T1000 (cell line): ENCODE measurements around the gene PCIF1.

Experiments
- DNase-seq: peaks from one replicate; lab custom pipeline; 2025; ENCODE audit warnings: mixed read lengths; lab: John Stamatoyannopoulos, UW

The PCIF1 gene

DNA sequence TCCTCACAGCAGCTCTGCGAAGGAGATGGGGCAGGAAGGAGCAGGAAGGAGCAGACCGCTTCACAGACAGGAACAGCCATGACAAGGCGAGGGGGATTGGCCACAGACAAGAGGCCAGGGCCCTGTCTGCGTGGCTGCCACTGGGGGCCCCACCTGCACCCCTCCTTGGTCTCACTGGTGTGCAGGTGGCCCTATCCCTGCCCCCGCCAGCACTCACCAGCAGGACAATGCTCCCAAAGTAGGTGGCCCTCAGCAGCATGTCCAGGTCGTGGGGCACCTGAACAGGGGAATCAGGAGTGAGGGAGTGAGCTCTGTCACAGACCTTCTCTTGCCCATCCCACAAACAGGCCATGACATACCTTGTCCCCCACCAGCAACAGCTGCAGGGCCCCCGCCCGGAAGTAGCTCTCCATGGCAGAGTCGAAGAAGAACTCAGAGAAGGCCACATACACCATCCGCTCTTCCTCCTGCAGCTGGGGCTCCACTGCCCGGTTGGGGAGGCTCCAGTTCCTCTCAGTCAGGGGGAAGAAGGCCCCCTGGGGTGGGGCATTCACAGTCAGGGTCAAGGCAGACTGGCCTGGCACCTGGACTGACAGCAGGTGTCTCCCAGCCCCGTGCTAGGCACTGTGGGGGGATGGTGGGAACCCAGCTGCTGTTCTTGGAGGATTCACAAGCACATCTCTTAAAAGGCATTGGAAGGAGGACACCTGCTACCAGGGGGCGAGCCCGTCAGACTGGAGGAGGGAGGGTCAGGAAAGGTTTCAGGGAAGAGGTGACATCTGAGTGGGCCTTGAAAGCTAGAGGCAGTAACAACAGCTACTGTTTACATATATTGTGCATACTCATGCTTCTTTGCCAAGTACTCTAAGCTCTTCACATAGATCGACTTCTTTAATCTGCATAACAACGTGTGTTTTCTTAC is 29.6 kb upstream of the PCIF1 start:
- DNase-seq = no peak

DNA sequence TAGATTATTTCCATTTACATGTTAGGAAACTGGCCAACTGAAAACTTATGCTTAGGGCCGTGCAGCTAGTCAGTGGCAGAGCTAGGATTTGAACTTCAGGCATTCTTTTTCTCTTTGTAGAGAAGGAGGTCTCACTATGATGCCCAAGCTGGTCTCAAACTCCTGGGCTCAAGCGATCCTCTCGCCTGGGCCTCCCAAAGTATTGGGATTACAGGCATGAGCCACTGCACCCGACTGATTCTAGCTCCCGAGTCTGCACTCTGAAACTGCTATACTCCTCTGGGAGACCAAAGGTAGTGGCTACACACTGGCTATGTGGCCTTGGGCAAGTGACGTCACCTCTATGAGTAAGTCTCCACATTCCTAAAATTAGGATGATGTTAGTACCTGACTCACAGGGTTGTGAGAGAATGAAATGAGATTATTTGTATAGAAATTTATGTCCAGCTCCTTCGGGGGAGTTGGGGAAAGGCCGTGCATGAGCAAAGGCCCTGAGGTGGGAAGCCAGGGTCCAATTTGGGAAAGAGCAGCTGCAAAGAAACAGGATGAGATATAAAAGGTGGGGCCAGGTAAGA is 28.9 kb upstream of the PCIF1 start:
- peak; percentile 89 for DNase-seq

DNA sequence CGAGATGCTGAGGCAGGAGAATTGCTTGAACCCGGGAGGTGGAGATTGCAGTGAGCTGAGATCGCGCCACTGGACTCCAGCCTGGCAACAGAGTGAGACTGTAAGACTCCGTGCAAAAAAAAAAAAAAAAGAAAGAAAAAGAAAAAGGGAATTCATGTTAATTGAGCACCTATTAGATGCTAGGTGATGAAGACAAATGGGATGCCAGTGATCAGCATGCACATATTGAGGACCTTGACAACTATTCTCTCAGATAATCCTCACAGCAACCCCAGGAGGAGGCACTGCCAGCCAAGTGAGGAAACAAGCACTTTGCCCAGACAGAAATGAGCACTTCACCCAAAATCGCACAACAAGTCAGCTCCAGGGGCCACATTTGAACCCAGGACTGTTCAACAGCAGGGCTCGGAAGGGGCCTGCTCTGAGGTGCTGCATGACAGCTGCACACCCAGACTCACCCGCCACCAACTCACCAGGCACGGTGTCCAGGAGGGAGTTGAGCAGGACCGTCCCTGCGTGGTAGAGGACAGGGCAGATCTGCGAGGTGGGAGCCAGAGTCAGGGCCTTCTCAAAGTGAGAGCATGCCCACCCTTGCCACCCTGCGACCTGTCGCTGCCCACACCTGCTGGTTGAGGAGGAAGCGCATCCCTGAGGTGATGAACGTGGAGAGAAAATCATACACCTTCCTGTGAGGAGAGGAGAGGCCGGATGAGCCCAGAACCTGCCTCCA is 27.1 kb upstream of the PCIF1 start:
- no peak for DNase-seq

DNA sequence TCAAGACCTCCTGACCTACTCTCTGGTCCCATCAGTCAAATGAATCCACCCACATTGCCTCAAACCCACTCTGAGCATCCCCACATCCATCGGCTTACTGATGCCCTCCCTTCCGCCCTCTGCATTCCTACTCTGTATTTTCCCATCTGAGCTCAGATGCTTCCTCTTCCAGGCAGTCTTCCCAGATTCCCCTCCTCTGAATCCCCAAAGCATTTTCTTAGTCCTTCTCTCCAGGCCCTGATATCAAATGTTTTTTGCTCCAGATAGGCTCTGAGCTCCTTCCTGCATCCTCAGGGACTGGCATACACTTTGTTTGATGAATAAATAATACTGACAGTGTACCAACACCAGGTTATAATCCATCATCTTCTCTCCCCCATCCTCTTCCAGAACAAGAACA is 26.4 kb upstream of the PCIF1 start:
- DNase-seq = no peak

DNA sequence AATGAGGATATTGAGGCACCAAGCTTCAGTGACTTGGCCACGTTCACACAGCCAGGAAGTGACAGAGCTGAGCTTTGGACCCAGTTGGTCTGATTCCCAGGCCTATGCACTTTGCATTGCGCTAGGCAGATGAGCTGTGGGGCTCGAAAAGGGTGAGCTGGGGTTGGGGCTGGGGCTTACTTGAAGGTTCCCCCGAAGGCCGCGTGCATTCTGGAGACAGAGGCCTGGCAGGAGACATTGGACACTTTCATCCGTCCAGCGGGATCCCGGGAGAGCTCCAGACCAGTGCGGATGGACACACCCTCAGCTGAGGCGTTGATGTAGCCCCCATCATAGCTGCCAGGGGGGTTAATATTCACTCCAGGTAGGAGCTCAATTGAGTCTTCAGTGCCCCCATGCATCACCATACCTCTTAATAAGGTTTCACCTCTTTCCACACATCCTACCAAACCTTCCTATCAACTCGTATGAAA is 25.1 kb upstream of the PCIF1 start:
- no peak for DNase-seq

DNA sequence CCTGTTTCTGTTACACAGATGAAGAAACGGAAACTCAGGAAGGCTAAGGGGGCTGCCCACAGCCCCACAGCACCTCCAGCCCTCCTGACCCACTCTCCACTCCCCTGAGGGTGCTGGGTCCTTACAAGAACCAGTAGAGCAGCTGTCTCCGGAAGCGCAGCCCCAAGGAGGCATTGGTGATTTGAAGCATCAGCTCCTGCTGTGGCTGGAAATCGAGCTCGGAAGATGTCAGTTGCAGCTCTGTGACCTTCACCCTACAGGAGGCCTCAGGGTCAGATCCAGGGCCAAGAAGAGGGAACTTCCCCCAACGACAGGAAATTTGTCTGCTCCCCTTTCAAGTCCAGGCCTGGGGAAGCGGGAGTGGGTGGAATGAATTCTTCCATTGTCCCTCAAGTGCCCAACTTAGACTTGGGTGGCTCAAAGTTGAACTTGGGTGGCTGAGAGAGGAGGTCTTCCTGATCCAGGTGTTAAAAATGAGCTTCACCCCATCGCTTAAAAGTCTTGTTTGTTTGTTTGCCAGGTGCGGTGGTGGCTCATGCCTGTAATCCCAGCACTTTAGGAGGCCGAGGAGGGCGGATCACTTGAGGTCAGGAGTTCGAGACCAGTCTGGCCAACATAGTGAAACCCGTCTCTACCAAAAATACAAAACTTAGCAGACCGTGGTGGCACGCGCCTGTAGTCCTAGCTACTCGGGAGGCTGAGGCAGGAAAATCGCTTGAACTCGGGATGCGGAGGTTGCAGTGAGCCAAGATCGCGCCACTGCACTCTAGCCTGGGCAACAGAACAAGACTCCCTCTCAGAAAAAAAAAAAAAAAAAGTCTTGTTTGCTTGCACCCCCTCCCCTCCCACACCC is 24.4 kb upstream of the PCIF1 start:
- no peak for DNase-seq

DNA sequence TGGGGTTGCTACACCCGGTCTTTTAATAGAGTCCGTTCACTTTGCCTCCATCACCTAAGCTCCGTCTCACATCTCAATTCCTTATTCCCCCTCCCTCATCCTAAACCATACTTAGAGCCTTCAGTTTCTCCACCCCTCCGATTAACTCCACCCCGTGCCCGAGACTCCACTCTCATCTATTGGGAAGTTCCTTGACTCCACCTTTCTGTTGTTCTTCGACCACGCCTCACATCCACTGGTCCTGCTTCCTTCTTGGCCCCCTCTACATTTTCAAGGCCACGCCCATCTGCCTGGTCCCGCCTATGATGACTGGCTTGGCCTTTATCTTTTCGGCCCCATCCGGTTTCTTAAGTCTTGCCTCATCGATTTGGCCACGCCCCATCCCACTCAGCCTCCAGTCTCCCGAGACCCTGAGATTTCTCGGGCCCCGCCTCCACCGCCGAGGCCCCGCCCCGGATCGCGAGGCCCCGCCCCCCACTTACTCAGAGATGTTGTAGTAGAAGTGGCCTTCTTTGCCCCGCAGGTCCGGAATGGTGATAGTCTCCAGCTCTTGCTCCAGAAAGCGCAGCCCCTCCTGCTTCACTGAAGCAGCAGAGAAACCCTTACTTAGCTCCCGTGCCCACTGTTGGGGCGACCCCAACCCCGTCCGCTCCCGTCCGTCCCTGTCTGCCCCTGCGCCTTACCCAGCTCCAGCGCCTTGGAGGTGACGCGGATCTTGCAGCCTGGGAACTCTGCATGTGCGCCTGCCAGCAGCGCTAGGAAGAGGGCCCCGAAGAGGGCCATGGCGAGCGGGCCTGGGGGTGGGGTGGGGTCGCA is 23.6 kb upstream of the PCIF1 start:
- DNase-seq = peak; percentile 100

DNA sequence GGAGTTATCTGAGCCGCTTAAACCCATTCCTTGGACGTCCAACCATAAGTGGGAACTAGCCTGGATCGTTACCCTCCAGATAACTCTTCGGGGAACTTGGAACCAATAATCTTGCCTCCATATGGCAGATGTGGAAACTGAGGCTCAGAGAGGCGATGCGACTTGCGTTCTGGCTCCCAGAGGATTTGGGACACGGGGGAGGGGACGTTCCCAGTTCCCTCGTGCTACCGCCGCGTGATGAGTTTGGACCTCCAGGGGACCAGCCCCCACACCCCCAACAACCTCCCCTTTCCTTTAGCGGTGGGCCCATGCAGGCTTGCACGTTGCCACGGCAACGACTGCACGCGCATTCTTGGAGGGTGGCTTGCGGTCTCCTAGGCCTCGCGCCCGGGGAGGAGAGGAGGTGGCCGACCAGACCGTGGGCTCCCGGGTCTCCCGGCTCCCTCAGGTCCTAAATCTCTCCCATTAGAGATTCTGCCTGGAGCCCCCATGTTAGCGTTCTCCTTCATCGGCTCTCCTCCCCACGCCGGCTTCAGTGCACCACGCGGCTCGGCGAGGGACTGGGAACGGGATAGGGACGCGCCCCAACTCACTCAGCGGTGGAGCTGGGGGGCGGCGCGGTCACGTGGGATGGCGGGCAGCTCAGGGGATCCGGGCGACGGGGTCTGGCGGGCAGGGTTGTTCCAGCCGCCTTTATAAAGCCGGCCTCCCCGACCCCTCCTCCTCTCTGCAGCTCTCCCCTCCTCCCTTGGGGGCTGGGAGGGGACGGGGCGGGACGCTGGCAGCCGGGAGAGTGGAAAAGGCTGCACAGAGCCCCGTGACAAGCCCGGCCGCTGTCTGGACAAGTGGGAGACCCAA is 22.8 kb upstream of the PCIF1 start, which contains the start of gene PLTP:
TSS of gene PLTP (minus strand) at position 670 of the 858 bp plus-strand sequence. CDS start 703 bp downstream, outside the sequence.
- DNase-seq = no peak

DNA sequence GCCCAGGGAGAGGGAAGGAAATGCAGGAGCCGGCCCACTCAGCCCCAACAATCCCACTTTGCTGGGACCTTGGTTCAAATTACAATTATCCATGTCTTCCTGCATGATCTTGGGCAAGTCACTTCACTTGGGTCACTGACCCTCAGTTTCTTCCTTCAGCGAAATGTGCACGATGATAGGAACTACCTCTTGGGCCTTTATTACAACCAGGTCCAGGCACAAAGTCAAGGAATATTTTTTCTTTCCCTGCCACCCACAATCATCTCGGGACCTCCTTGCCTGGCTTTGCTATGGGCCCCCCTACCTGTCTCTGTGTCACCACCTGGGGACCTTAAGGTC is 22.2 kb upstream of the PCIF1 start:
- no peak for DNase-seq

DNA sequence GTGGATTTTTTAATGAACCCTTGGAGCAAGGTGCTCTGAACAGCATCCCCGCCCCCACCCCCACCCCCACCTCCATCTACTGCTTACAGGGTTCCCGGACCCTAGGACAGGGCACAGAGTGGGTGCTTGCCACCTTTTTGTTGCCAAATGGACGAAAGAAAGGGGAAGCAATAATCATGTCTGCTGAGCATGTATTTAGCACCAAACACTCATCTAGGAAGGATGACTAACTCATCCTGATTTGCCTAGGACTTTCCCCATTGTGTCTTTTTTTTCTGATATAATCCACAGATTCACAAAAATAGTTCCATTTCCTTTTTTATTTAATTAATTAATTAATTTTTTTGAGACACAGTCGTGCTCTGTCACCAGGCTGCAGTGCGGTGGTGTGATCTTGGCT is 21.4 kb upstream of the PCIF1 start:
- DNase-seq = no peak

DNA sequence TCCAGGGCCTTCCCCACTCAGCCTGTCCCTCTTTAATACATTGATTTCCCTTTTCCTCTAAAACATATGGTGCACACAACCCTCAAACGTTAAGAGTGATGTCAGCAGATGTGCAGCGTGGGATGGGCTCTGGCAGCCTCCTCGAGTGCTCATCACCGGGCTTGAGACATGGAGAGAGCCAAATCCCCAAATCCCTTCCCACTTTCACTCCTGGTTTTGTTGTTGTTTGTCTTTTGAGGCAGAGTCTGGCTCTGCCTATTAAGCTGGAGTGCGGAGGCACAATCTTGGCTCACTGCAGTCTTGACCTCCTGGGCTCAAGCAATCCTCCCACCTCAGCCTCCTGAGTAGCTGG is 16.7 kb upstream of the PCIF1 start:
- DNase-seq = no peak

DNA sequence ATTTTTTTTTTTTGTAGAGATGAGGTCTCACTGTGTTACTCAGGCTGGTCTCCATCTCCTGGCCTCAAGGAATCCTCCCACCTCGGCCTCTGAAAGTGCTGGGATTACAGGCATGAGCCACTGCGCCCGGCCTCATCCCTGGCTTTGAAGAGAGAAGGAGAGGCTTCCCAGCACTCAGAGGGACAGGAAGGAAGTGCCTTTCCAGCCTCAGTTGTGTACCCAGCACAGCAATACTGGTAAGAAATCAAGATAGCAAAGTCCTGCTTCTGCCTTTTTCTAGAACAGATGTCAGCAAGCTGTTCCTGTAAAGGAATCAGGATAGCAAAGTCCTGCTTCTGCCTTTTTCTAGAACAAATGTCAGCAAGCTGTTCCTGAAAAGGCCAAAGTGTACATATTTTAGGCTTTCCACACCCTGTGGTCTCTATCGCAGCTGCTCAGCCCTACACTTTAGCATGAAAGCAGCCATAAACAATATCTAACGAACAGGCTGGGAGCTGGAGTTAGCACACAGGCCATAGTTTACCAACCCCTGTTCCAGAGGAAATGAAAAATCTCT is 16.2 kb upstream of the PCIF1 start:
- no peak for DNase-seq

DNA sequence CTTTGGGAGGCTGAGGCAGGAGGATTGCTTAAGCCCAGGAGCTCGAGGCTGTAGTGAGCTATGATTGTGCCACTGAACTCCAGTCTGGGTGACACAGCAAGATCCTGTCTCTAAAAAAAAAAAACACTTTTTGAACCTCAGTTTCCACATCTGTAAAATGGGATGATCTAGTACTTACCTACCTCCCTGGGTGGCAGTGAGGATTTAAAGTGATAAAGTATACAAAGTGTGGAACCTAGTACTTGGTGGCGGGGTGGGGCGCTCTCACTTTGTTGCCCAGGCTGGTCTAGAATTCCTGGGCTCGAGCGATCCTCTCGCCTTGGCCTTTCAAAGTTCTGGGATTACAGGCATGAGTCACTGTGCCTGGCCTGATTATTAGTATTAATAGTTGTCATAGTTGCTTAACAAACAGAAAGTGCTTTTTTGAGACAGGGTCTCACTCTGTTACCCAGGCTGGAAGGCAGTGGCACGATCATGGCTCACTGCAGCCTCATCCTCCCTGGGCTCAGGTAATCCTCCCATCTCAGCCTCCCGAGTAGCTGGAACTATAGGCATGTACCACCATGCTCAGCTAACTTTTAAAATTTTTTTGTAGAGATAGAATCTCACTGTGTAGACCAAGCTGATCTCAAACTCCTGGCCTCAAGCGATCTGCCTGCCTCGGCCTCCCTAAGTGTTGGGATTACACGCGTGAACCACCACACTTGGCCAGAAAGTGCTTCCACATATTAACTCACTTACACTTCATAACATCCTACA is 15.5 kb upstream of the PCIF1 start:
- DNase-seq = no peak

DNA sequence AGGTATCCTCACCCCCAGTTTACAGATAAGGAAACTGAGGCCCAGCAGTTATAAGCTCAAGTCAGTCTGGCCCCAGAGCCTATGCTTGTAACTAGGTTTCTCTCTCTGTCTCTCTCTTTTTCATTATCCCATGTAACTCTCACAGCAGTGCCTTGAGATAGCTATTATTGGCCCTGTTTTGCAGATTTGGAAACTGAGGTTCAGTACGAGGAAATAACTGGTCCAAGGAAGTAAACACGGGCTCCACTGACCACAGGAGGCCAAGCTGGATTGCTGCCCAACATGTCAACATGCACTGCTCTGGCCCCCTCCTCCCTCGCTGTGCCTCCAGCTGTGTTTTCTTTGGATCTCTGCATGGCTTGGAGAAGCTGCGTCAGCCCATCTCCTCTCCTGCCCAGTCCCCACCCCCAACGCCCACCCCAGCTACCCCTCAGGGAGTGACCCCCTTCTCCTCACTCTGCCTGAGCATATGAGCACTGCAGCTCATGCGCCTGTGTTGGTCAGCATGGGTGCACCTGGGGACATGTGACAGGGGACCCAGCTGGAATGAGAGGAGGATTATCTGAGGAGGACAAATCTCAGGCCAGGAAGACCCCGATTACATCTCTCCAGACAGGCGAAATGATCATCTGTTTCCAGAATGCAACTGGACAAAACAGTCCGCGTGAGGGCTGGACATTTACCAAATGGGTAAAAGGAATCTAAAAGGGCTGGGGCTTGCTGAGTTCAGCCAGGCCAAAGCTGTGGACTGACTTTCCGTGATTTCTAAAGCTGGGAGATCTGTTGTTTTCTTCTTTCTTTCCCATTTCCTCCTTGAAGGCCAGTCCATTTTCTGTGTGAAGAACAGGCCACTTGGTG is 14.7 kb upstream of the PCIF1 start:
- no peak for DNase-seq

DNA sequence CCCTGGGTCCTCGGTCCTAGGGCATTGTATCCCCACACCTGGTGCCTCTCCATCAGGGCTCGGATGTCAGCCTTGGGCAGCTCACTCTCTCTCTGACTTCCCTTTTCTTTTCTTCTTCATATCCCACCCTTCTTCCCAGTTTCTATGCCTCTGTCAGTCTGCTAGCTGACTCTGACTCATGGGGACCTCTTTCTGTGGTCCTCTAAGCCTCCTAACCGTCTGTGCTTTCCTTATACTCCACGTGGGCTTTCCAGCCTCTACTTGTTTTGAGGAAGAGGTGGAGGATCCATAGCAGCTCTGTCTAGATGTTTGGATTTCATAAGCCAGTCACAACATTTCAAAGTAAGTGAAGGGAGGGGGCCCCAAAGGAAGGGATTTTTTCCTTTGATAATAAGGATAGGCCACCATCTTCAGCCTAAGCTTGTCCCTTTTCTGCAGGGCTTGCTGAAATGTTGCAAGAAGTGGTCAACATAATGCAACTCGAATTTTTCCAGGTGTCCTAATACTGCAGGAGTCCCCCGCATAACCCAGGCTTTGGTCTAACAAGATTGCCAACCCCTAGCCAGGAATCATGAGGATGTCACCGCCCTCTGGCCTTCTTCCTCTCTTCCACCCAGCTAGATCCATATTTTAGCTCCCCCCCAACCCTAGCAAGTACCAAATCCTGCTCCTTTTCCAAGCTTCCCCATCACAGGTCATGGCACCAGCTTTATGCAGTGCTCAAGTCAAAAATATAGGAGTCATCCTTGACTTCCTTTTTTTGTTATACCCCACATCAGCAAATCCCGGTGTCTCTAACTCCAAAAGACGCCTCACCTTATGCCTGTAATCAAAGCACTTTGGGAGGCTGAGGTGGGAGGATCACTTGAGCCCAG is 13.8 kb upstream of the PCIF1 start:
- no peak for DNase-seq

DNA sequence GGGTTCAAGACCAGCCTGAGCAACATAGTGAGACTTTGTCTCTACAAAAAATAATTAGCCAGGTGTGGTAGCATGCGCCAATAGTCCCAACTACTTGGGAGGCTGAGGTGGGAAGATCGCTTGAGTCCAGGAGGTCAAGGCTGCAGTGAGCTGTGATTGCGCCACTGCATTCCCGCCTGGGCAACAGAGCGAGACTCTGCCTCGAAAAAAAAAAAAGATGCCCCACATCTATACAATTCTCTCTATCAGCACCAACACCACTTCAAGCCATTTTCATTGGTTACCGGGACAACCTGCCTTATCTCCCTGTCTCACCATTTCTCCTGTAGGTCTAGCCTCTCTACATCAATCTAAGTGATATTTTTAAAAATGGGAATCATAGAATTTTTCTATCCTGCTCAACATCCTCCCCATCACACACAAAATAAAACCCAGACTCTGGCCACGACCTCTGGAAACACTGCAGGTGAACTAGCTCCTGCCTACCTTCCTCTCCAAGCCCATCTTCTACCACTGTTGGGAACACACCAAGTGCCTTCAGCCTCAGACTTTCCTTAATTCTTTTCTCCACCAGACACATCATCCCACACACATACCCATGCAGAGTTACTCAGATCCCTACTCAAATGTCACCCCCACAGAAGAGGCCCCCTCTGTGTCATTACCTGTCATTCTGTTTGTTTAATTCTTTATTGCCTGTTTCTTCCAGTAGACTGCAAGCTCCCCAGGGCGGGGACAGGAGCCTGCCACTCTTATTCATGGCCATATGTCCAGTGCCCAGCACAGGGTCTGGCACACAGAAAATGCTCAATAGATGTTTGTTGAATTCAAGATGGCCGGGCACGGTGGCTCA is 12.9 kb upstream of the PCIF1 start:
- DNase-seq = no peak
